ENCODE measurements around the gene NUDT16L1. TPM values are rescaled to one million over a fixed set of nuclear protein-coding genes. Genes with fewer than 3 reads are reported as not detected.

Gene NUDT16L1
- 61.9 TPM for total RNA-seq
- long read RNA-seq, transcript NUDT16L1-201 (3 exons, 1,349 nt): major isoform, 105 of 127 reads
- long read RNA-seq, partial matches to known transcripts: 12 of 127 reads
- long read RNA-seq, other reads (novel, unspliced or antisense): 2 of 127 reads

- peak; percentile 97 for DNase-seq
- peaks cover 39% of the 10 kb centered on the region for H3K36me3 ChIP-seq
- TF ChIP-seq, protein P1, sequence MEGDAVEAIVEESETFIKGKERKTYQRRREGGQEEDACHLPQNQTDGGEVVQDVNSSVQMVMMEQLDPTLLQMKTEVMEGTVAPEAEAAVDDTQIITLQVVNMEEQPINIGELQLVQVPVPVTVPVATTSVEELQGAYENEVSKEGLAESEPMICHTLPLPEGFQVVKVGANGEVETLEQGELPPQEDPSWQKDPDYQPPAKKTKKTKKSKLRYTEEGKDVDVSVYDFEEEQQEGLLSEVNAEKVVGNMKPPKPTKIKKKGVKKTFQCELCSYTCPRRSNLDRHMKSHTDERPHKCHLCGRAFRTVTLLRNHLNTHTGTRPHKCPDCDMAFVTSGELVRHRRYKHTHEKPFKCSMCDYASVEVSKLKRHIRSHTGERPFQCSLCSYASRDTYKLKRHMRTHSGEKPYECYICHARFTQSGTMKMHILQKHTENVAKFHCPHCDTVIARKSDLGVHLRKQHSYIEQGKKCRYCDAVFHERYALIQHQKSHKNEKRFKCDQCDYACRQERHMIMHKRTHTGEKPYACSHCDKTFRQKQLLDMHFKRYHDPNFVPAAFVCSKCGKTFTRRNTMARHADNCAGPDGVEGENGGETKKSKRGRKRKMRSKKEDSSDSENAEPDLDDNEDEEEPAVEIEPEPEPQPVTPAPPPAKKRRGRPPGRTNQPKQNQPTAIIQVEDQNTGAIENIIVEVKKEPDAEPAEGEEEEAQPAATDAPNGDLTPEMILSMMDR (IDR thresholded peaks at IDR 0.05; ENCODE audit: borderline replicate concordance): peak; percentile 48
- intact Hi-C loops (cut with micrococcal nuclease): no loop called here
- peak within 1 kb of the TSS; percentile 92 for H3K27ac ChIP-seq (replicated peaks)
- no peaks in the 10 kb centered on the region for H3K9me3 ChIP-seq (replicated peaks)
- no peaks in the 10 kb centered on the region for H3K27me3 ChIP-seq (ENCODE audit: low read depth)
- peaks cover 52% of the 10 kb centered on the region for H3K4me1 ChIP-seq
- H3K4me3 ChIP-seq: peak within 1 kb of the TSS; percentile 100
Measured at GRCh38 chr16:4693296-4693955, at the start of gene NUDT16L1. TSS of gene NUDT16L1 (plus strand) at chr16:4693562. CDS start at chr16:4693727, 165 bp downstream.

GRCh38 chr16:4646773-4647643 is 46.4 kb upstream of the NUDT16L1 start:
- Histone ChIP-seq H3K27ac (replicated peaks) (no peak overlapping the region), H3K27me3 (ENCODE audit: low read depth) (no peaks in the 10 kb centered on the region), H3K9me3 (replicated peaks) (no peaks in the 10 kb centered on the region), H3K4me3 (no peak overlapping the region), H3K36me3 (peaks cover 25% of the 10 kb centered on the region), H3K4me1 (no peaks in the 10 kb centered on the region)
- DNase-seq: no peak
- intact Hi-C loops (cut with micrococcal nuclease): no loop called here
- TF ChIP-seq, protein P1 (IDR thresholded peaks at IDR 0.05; ENCODE audit: borderline replicate concordance): no peak

DNA sequence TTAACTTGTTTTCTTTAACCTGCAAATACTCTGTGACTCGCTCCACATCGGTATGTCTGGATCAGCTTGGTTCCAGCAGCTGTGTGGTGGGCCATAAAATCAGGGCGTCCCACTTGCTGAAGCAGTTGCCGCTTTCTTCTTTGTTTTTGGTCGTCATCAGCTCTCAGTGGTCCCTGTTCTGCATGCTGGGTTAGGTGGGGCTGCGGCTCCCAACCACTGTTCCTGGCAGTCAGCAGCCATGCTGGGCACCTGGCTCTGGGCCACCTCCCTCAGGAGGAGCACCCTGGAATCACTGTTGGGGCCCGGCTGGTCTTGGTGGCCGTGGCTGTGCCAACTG is 45.8 kb upstream of the NUDT16L1 start:
- intact Hi-C loops (cut with micrococcal nuclease): no loop called here
- Histone ChIP-seq H3K27me3 (ENCODE audit: low read depth) (no peaks in the 10 kb centered on the region), H3K27ac (replicated peaks) (no peak overlapping the region), H3K9me3 (replicated peaks) (no peaks in the 10 kb centered on the region), H3K4me1 (no peaks in the 10 kb centered on the region), H3K36me3 (peaks cover 31% of the 10 kb centered on the region), H3K4me3 (no peak overlapping the region)
- DNase-seq: no peak
- TF ChIP-seq, protein P1 (IDR thresholded peaks at IDR 0.05; ENCODE audit: borderline replicate concordance): no peak

DNA sequence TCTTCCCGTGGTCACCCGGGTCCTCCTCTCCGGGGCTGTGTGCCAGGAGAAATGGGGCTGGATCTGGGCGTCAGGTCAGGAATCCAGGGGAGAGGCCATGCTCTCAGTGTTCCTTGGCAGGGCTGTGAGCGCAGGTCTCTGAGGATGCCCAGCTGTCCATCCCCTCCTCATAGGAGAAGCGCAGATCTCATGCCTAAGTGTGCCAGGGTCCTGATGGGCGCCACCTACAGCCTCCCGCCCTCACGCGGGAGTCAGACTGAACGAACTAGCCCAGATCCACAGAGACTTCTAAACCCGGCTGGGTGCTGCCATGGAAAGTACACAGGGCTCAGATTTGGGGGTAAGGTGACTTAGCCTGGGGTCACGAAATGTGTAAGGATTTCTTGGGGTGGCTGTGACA is 44.4 kb upstream of the NUDT16L1 start:
- DNase-seq: no peak

GRCh38 chr16:4649744-4650442 is 43.5 kb upstream of the NUDT16L1 start:
- H3K27ac ChIP-seq (replicated peaks): no peak overlapping the region
- peaks cover 52% of the 10 kb centered on the region for H3K36me3 ChIP-seq
- intact Hi-C loops (cut with micrococcal nuclease): no loop called here
- TF ChIP-seq, protein P1 (IDR thresholded peaks at IDR 0.05; ENCODE audit: borderline replicate concordance): no peak
- no peaks in the 10 kb centered on the region for H3K27me3 ChIP-seq (ENCODE audit: low read depth)
- H3K9me3 ChIP-seq (replicated peaks): no peaks in the 10 kb centered on the region
- no peaks in the 10 kb centered on the region for H3K4me1 ChIP-seq
- no peak for DNase-seq
- no peak overlapping the region for H3K4me3 ChIP-seq

More for the DNA sequence above, 44.4 kb upstream of the NUDT16L1 start:
- H3K9me3 ChIP-seq (replicated peaks): no peaks in the 10 kb centered on the region
- no peaks in the 10 kb centered on the region for H3K4me1 ChIP-seq
- no peak overlapping the region for H3K27ac ChIP-seq (replicated peaks)
- H3K4me3 ChIP-seq: no peak overlapping the region
- no peaks in the 10 kb centered on the region for H3K27me3 ChIP-seq (ENCODE audit: low read depth)
- intact Hi-C loops (cut with micrococcal nuclease): no loop called here
- H3K36me3 ChIP-seq: peaks cover 44% of the 10 kb centered on the region
- TF ChIP-seq, protein P1 (IDR thresholded peaks at IDR 0.05; ENCODE audit: borderline replicate concordance): no peak

All from left ventricle myocardium inferior (tissue), 1 donor.